GM19023 (cell line): Measurements from ENCODE around the gene TBCK.
A peak's percentile ranks its signal among the peaks of the same experiment; 100 is the strongest.
"Not testable (repeated sequence)": the region's sequence is repeated elsewhere in the genome, so short reads cannot be mapped to it uniquely, and the experiment has no call there.

Source experiments
- ATAC-seq: cut with Tn5 transposase; IDR thresholded peaks from one replicate; pipeline ENCODE4 v1.9.1; 2021; ENCODE audit warnings: mild to moderate bottlenecking, moderate library complexity; ENCODE audit not compliant: unreplicated experiment

Gene TBCK

GRCh38 chr4:106238820-106239420, 77.1 kb downstream of the TBCK start:
- ATAC-seq, result peak; percentile 90

GRCh38 chr4:106231931-106232330, 84.1 kb downstream of the TBCK start:
- no peak for ATAC-seq

DNA sequence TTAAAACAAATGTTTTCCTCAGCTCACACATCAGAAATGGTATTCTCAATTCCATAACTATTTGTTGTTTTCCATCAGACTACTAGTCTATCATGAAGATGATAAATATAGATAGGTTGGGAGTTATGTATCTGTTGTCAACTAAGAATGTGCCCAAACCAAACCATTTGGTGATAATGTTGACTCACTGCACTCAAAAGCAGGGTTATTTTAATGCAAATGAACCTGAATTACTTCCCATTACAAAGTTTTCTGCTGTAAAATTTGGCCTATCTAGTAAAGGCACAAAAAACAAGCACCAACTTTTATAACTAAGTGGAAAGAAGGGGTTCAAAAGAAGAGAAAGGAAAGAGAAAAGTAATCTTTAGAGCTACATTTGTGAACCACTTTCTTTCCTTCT, 93.5 kb downstream of the TBCK start:
- ATAC-seq, result no peak

DNA sequence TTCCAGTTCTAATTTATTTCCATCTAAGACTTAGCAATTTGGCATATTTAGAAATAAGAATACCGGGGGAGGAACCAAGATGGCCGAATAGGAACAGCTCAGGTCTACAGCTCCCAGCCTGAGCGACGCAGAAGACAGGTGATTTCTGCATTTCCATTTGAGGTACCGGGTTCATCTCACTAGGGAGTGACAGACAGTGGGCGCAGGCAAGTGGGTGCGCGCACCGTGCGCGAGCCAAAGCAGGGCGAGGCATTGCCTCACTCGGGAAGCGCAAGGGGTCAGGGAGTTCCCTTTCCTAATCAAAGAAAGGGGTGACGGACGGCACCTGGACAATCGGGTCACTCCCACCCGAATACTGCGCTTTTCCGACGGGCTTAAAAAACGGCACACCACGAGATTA, 102.7 kb downstream of the TBCK start:
- ATAC-seq, result not testable (repeated sequence)

GRCh38 chr4:106210021-106210420, 106.0 kb downstream of the TBCK start:
- ATAC-seq, result no peak

DNA sequence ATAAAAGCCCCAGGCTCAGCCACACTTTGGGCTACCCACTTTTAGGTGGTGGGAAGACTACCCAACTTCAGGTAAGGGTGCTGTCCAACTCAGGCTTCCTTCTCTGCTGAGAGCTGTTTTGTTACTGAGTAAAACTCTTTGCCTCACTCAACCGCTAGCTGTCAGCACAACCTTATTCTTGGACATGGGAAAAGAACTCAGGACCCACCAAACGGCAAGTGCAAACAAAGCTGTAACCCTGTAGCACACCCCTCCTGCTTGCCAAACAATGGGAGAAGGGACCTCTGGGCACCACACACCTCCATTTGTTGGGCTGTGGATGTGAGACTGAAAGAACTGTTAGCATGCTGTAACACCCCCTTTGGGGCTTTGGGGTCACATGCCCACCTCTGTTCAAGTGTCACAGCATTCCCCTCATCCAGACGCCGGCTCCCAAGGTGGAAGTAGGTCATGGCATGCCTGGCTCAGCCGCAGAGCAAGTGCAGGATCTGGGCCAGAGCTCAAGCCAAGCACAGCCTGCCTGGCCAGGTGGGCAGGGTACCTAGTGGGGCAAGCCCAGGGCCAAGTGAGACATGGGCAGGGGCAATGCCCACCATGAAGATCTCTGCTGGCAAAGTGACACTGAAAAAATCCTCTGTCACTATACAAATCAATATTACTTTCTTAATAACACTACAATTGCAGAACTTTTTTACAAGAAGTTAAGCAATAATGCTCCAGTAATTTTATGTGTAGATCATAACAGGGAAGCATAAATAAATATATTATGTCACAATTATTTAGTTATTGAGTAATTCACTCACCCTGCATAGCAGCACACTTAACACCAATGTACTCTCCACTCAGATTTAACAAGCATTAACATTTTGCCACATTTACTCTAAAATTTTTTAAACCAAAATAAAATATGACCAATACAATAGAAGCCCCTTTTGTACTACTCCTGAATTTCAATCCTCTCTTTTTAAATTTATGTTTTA, 107.2 kb downstream of the TBCK start:
- ATAC-seq, result no peak

DNA sequence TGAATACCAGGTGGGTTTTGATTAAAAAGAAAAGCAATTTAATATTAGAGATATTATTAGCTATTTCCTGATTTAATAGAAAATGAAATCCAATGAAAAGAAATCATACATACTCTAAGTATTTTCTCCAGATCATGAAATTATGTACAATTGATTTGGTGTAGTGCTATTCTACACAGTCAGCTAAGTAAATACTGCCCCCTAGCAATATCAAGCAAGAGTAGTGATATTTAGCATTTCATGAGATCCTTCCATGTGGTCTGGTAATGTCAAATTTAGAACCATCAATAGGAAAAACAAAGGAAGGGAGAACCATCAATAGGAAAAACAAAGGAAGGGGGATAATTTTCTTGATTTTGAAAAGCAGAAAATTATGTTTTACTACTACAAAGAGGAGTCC, 114.6 kb downstream of the TBCK start:
- no peak for ATAC-seq

DNA sequence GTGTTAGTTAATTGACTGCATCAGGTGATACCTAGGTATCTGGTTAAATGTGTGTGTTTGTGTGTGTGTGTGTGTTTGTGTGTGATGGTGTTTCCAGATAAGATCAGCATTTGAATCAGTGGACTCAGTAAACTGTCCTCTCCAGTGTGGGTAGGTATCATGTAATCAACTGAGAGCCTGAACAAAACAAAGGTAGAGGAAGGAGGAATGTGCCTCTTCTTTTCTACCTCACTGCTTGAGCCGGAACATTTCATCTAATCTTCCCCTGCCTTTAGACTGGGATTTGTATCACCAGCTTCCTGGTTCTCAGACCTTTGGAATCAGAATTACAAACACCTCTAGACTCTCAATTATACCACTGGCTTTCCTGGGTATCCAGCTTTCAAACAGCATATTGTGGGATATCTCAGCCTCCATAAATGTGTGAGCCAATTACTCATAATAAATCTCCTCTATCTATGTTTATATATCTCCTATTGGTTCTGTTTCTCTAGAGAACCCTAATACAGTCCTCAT, 120.5 kb downstream of the TBCK start:
- no peak for ATAC-seq

- ATAC-seq, result no peak
Observed at GRCh38 chr4:106194801-106195200, 121.2 kb downstream of the TBCK start.

- ATAC-seq, result no peak
Observed at GRCh38 chr4:106192131-106192530, 123.9 kb downstream of the TBCK start.

- ATAC-seq, result no peak
Observed at GRCh38 chr4:106186201-106186600, 129.8 kb downstream of the TBCK start.

- no peak for ATAC-seq
Observed at GRCh38 chr4:106183551-106183950, 132.5 kb downstream of the TBCK start.

DNA sequence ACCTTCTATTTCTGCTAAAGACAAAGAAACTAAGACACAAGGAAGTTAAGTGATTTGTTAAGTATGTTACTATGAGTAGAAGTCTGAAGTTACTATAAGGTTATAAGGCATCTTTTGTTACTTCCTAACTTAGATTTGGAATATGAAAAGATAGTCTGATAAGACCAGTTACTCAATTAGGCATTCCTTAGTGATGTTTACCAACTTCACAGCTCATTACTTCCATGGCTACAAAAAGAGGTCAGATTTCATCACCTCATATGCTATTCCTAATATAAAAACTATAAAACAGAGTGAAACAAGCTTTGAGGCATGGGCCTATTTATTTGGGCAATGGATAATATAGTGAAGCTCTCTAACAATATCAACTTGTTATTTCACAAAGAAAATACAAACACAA, 143.1 kb downstream of the TBCK start:
- no peak for ATAC-seq

DNA sequence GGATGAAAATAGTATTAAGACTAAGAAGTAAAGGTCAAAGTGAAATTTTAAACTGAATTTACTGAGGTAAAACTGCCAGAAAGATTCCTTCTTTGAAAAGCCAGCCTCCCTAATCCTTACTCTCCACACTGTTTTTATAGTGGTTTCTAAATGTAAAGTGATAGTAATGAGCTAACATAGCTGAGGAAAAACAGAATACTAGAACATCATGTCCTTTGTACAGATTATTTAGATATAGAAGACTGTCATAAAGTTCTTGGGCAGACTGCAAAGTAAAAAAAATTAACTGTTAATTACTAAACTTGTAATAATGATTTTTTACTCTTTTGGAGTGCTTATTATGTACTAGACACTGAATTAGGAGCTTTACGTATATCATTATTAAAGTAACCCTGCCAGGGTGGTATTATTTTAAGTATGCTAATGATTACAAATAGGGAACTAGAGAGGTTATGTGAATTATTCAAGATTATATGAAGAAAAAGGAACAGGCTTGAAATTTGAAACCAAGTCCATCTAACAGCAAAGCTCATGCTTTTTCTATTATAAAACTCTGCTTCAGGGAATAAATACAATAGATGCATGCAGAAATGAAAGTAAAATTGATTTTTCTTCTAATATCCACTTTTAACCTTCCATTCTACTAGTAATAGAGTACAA, 150.5 kb downstream of the TBCK start:
- no peak for ATAC-seq

GRCh38 chr4:106162278-106162677, 153.7 kb downstream of the TBCK start:
- no peak for ATAC-seq

DNA sequence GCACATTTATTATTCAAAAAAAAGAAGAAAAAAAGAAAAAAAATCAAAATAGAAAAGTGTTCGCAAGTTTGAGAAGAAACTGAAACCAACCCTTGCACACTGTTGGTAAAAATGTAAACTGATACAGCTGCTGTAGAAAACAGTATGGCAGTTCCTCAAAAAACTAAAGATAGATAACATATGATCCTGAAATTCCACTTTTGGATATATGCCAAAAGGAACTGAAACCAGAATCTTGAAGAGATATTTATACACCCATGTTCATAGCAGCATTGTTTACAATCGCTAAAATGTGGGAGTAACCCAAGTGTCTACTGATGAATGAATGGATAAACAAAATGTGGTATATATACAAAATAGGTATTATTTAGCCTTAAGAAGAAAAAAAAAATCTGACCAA, 155.4 kb downstream of the TBCK start:
- ATAC-seq, result no peak

- no peak for ATAC-seq
Observed at GRCh38 chr4:106149911-106150310, 166.1 kb downstream of the TBCK start.

GRCh38 chr4:106149026-106149425, 167.0 kb downstream of the TBCK start:
- ATAC-seq, result no peak

GRCh38 chr4:106142616-106143127, 173.3 kb downstream of the TBCK start:
- ATAC-seq, result no peak

- no peak for ATAC-seq
Observed at GRCh38 chr4:106140601-106141000, 175.4 kb downstream of the TBCK start.

DNA sequence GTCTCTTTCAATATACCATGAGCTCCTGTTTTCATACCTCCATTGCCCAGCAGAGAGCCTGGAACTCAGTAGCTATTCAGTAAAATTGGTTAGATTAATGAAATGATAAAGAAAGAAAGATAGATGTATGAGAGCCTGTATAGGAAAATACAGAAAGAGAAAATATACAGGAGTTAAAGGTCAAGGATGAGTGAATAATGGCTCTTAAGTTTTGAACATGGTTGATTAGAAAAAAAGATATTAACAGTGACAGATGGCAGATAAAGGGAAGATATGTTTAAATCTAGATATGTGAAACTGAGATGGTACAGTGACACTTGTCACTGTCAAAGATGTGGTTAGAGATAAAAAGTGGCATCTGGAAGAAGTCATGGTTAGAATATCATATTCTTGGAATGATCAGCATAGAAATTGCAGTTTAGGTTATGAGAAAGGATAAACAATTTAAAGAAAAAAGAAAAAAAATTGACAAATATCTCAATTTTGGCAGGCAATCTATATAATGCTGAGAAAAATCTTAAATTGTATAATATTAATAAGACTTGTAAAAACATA, 179.2 kb downstream of the TBCK start:
- ATAC-seq, result no peak
